ENCODE results near the gene C1QTNF12.

Gene C1QTNF12

GRCh38 chr1:1281533-1282321 is 35.2 kb upstream of the C1QTNF12 start:
- DNase-seq = no peak

GRCh38 chr1:1280782-1281481 is 34.4 kb upstream of the C1QTNF12 start:
- no peak for DNase-seq

- no peak for DNase-seq
Measured at GRCh38 chr1:1279028-1279427, 32.5 kb upstream of the C1QTNF12 start.

- DNase-seq = no peak
Measured at GRCh38 chr1:1278620-1279019, 32.1 kb upstream of the C1QTNF12 start.

GRCh38 chr1:1275836-1276235 is 29.3 kb upstream of the C1QTNF12 start:
- DNase-seq = no peak

- no peak for DNase-seq
Measured at GRCh38 chr1:1274931-1275431, 28.5 kb upstream of the C1QTNF12 start.

GRCh38 chr1:1274299-1274930 is 27.9 kb upstream of the C1QTNF12 start:
- DNase-seq = no peak

DNA sequence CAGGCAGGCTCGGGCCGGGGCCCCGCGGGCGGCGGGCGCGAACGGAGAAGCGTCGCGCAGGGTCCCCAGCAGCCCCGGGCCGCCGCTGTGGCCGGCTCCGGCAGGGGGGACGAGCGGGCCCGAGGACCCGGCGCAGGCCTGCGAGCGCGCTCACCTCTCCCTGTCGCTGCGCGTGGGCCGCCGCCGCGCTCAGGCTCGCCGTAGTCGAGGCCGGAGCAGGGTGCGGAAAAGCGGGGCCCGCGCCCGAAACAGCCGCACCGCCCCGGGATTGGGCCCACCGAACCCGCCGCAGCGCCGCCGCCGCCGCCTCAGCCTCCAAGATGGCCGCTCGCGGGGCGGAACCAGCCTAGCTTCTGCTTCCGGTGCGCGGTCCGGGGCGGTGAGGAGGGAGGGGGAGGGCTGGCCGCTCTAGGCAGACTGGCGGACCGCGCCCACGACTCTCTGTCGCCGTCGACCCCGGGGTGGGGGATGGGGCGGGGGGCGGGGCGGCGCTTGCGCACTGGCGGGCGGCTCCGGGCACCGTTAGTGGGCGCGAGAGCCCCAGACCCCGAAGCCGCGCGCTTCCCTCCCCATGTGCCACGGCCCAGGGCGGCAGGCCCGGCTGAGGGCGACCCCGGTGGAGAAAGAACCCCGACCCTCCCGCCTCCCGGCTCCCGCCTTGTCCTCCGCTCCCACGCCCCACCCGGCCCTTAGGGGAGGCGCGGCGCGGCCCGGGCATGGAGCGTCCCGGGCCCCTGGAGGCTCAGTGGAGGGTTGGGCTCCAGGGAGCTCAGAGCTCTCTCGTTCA is 27.2 kb upstream of the C1QTNF12 start, which contains the start of gene UBE2J2:
UBE2J2 (minus strand) TSS at position 343 of the 787 bp plus-strand sequence. CDS start 5,862 bp downstream, outside the sequence.
- DNase-seq = peak; percentile 81

- DNase-seq = no peak
Measured at GRCh38 chr1:1273209-1273511, 26.6 kb upstream of the C1QTNF12 start.

DNA sequence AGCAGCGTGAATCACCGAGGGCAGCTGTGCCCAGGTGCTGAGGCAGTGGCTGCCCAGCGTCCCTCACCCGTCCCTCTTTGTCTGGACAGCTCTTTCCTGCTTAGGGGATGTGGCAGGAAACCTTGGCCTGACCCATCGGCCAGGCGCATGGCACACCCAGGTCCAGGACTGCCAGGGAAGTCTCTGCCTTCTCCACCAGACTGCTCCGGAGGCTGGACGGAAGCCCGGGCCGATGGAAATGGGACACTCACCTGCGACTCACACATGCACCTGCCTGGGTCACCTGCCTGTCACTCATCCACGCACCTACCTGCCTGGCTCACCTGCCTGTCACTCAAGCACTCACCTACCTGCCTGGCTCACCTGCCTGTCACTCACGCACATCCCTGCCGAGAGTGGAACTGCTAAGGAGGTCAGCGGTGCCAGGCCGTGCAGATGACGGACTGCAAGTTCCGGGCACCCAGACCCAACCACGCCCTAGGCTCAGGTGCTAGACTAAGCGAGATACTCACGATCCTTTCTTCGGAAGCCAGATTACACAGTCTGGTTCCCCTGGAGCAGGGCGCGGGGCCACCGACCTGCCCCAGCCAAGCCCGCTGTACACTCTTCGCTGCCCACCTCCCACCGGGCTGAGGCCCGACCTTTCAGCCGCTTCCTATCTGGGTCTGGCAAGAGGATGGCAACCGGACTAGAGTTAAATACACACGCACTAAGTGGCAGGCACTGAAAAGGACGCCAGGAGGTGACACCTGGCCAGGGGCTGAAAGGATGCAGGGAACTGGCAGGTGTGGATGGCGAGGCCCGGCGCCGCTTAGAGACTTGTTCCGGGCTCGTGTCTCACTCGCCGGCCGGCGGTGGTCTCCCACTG is 26.1 kb upstream of the C1QTNF12 start:
- DNase-seq = no peak

GRCh38 chr1:1270813-1271212 is 24.3 kb upstream of the C1QTNF12 start:
- no peak for DNase-seq

- no peak for DNase-seq
Measured at GRCh38 chr1:1268284-1268682, 21.8 kb upstream of the C1QTNF12 start.

DNA sequence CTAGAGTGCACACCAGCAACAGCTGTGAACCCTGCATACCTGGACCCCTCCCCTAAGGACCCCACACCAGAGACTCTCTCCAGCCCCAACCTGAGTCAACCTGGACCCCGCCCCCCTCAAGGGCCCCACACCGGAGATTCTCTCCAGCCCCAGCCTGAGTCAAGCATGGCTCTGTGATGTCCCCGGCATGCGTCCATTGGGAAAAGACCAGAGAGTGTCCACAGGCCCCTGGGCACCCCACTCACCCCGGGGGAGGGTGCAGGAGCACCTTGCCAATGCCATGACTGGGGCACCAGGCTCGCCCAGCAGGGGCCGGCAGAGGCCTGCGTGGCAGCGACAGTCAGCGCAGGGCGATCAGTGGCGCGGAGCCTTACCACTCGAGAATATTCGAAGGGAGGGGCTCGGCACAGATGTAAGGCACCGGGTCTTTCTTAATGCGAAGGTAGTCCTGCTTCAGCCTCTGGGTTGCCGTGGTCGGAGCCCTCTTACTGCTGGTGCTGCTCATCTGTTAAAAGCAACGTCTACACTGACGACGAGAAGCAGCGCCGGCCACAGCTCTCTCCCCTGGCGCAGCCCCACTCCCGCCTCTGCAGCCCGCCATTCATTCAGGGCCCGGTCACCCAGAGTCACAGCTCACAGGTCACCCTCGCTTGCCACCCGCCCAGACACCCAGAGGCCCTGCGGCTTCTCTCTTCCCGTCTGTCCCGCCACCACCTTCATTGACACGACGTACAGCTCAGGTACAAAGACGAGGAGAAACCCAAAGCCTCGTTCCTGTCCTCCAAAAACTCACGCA is 21.2 kb upstream of the C1QTNF12 start:
- no peak for DNase-seq

GRCh38 chr1:1264868-1265272 is 18.3 kb upstream of the C1QTNF12 start:
- peak; percentile 91 for DNase-seq

DNA sequence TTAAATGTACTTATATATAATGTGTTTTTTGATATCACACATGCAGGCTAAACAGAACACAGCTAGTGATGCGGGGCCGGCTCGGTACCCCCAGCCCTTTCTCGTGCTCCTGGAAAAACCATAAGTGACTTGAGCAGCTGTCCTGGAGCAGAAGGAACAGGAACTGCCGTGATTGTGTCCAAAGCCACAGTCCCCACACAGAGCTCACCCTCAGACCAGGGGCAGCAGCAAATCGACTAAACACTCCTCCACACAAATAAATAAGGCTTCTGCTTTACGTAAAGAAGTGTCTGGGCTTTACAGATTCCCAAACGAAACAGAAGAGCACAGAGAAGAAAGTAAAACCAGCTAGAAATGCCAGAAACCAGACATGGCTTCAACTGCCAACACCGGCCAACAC is 17.5 kb upstream of the C1QTNF12 start:
- no peak for DNase-seq

DNA sequence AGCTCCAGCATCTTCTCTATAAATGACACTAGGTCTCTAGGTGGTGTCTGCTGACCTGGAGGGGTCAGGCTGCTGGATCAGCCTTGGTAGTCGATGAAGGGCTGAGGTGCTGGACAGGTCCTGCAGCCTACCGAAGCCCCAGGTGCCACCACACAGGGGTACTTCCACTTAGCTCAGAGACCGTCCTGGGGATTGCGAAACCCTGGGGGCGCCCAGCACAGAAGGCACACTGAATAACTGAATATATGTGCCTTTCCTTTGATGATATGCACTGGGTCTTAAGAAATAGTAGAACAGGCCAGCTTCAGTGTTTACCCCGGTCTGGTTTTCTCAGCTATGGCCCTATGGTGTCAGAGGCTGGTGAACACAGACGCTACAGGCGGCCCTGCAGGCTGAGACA is 16.2 kb upstream of the C1QTNF12 start:
- DNase-seq = no peak

- DNase-seq = no peak
Measured at GRCh38 chr1:1262071-1262470, 15.5 kb upstream of the C1QTNF12 start.

GRCh38 chr1:1260843-1261560 is 14.5 kb upstream of the C1QTNF12 start:
- no peak for DNase-seq

DNA sequence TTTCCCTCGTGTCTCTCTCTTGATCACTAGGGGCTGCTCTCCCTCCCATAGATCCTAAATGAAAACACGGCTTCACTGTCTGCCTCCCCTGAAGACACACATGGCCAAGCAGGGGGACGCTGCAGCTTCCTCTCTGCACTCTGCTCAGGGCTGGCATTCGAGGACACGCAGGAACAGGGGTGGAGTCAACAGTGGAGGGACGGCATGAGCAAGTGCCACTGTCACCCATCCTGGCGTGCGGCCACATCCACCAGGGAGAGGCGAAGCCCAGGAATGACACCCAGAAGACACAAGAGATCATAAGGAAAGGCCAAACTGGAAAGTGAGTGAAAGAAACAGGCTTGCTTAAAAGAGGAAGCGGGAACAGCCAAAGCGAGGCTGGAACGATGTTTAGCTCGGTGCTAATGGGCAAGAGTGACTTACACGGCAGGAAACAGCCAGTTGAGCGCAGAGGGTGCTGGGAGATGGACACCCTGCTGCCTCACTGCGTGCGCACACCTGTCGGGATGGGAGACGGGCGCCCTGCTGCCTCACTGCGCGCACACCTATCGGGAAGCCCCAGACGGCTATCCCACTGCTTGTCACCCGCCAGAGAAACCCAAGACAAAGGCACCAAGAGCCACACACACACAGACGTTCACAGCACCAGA is 13.6 kb upstream of the C1QTNF12 start:
- DNase-seq = no peak

- no peak for DNase-seq
Measured at GRCh38 chr1:1259540-1259939, 13.0 kb upstream of the C1QTNF12 start.
